SK-N-SH (cell line): ENCODE data around the gene SIRT5. TPM values are rescaled to one million over a fixed set of nuclear protein-coding genes. Genes with fewer than 3 reads are reported as not detected.

Experiments
- CTCF ChIA-PET: fragments of 300-600, 350-600 bp; formaldehyde crosslinking; extraction: SDS; loops from one replicate; lab custom pipeline; 2021; lab: Yijun Ruan, JAX
- POLR2A ChIA-PET: fragments of 350-600 bp; sonication (Branson Sonifier 250); formaldehyde crosslinking; extraction: SDS; loops from one replicate; lab custom pipeline; 2020; ENCODE audit warnings: antibody characterized with exemption, inconsistent platforms; lab: Yijun Ruan, JAX
- DNase-seq: peaks from one replicate; pipeline ENCODE4 v3.0.0; 2012
- H2AFZ ChIP-seq: fragments of 200-600 bp; sonication (generic); 2 replicates; pipeline ENCODE4 v1.8.1; 2016; ENCODE audit warnings: antibody characterized with exemption, mild to moderate bottlenecking, low read depth
- H3F3A ChIP-seq: fragments of 200-600 bp; sonication (generic); replicated peaks from 2 replicates; pipeline ENCODE3; 2016; ENCODE audit warnings: antibody characterized with exemption, mild to moderate bottlenecking; ENCODE audit not compliant: insufficient read depth
- H3K27ac ChIP-seq, 2 experiments: fragments of 200-500 bp in 1 of 2; fragments of 200-600 bp in 1 of 2; sonication (Bioruptor generic) in 1 of 2; sonication (generic), shearing (Covaris generic) in 1 of 2; 2 replicates each; pipeline versions ENCODE4 v1.5.1 to v1.6.1; 2014 to 2016; ENCODE audit warnings: low read depth in 2 of 2, inconsistent platforms in 1 of 2, low read length in 1 of 2, mild to moderate bottlenecking in 1 of 2, mixed read lengths in 1 of 2
- H3K27me3 ChIP-seq: fragments of 200-600 bp; sonication (generic), shearing (Covaris generic); 2 replicates; pipeline ENCODE4 v1.6.1; 2016; ENCODE audit warnings: mixed run types; ENCODE audit not compliant: insufficient read depth
- H3K36me3 ChIP-seq, 2 experiments: fragments of 200-500 bp in 1 of 2; fragments of 200-600 bp in 1 of 2; sonication (Bioruptor generic) in 1 of 2; sonication (generic) in 1 of 2; replicated peaks in 1 of 2; 2 replicates each; pipeline versions ENCODE3 to v1.5.1; 2014 to 2016; ENCODE audit warnings: low read length in 1 of 2, mild to moderate bottlenecking in 1 of 2; ENCODE audit not compliant: insufficient read depth in 2 of 2, control insufficient read depth in 1 of 2
- H3K4me1 ChIP-seq, 2 experiments: fragments of 200-500 bp in 1 of 2; fragments of 200-600 bp in 1 of 2; sonication (Bioruptor generic) in 1 of 2; sonication (generic), shearing (Covaris generic) in 1 of 2; 2 replicates each; pipeline versions ENCODE4 v1.5.1 to v1.6.1; 2014 to 2016; ENCODE audit warnings: low read depth in 1 of 2, low read length in 1 of 2, mixed run types in 1 of 2; ENCODE audit not compliant: insufficient read depth in 2 of 2, control insufficient read depth in 1 of 2
- H3K4me2 ChIP-seq: fragments of 200-600 bp; sonication (generic), shearing (Covaris generic); 2 replicates; pipeline ENCODE4 v1.6.1; 2017; ENCODE audit warnings: mixed run types
- H3K4me3 ChIP-seq, 2 experiments: fragments of 200-500 bp in 1 of 2; fragments of 200-600 bp in 1 of 2; sonication (Bioruptor generic) in 1 of 2; sonication (generic), shearing (Covaris generic) in 1 of 2; 2 replicates each; pipeline versions ENCODE4 v1.5.1 to v1.8.1; 2014 to 2016; ENCODE audit warnings: low read depth in 2 of 2, inconsistent platforms in 1 of 2, low read length in 1 of 2, mild to moderate bottlenecking in 1 of 2, mixed read lengths in 1 of 2, moderate library complexity in 1 of 2
- H3K79me2 ChIP-seq: fragments of 200-600 bp; sonication (generic); 2 replicates; pipeline ENCODE4 v1.8.1; 2017; ENCODE audit warnings: mild to moderate bottlenecking; ENCODE audit not compliant: insufficient read depth
- H3K9ac ChIP-seq: fragments of 200-600 bp; sonication (generic); 2 replicates; pipeline ENCODE4 v1.6.1; 2017; ENCODE audit warnings: mixed run types
- H3K9me2 ChIP-seq: fragments of 200-600 bp; sonication (generic); 2 replicates; pipeline ENCODE4 v1.6.1; 2017; ENCODE audit warnings: mixed run types
- H3K9me3 ChIP-seq: fragments of 200-600 bp; sonication (generic); 2 replicates; pipeline ENCODE4 v1.6.1; 2017; ENCODE audit warnings: mixed run types, mild to moderate bottlenecking, moderate library complexity
- H4K20me1 ChIP-seq: fragments of 200-600 bp; sonication (generic); 2 replicates; pipeline ENCODE4 v1.6.1; 2017; ENCODE audit warnings: mild to moderate bottlenecking, mixed run types; ENCODE audit not compliant: insufficient read depth
- EP300 ChIP-seq, 2 experiments: IDR thresholded peaks; 2 replicates each; pipeline versions ENCODE4 v1.4.0 to v1.6.1; 2012; ENCODE audit warnings: borderline replicate concordance in 1 of 2, low read depth in 1 of 2, low read length in 1 of 2
- FOSL2 ChIP-seq: IDR thresholded peaks from 2 replicates; pipeline ENCODE4 v1.4.0; 2012; ENCODE audit warnings: low read depth, mild to moderate bottlenecking, moderate library complexity, borderline replicate concordance
- FOXM1 ChIP-seq: IDR thresholded peaks from 2 replicates; pipeline ENCODE4 v1.4.0; 2012; ENCODE audit warnings: low read depth, mild to moderate bottlenecking
- GABPA ChIP-seq: IDR thresholded peaks from 2 replicates; pipeline ENCODE4 v1.4.0; 2012; ENCODE audit warnings: low read depth, mild to moderate bottlenecking
- GATA2 ChIP-seq: sonication (generic); formaldehyde crosslinking; IDR thresholded peaks from 2 replicates; pipeline ENCODE4 v1.5.0; 2020; ENCODE audit warnings: mild to moderate bottlenecking, missing genetic modification reagents
- JUND ChIP-seq: IDR thresholded peaks from 2 replicates; pipeline ENCODE4 v1.4.0; 2012
- MXI1 ChIP-seq: IDR thresholded peaks from 2 replicates; pipeline ENCODE4 v1.6.1; 2012; ENCODE audit warnings: mild to moderate bottlenecking, low read depth, low read length, improper control_type of control experiment
- NFIC ChIP-seq: IDR thresholded peaks from 2 replicates; pipeline ENCODE4 v1.4.0; 2012; ENCODE audit warnings: borderline replicate concordance
- NRF1 ChIP-seq: IDR thresholded peaks from 2 replicates; pipeline ENCODE4 v1.6.1; 2012; ENCODE audit warnings: low read depth, mild to moderate bottlenecking, low read length
- POLR2AphosphoS5 ChIP-seq: IDR thresholded peaks from 2 replicates; pipeline ENCODE4 v1.6.1; 2012; ENCODE audit warnings: low read depth, low read length
- RAD21 ChIP-seq: IDR thresholded peaks from 2 replicates; pipeline ENCODE4 v1.6.1; 2012; ENCODE audit warnings: mild to moderate bottlenecking, low read length
- RCOR1 ChIP-seq: fragments of 150-350 bp; IDR thresholded peaks from 2 replicates; pipeline ENCODE4 v1.6.1; 2017; ENCODE audit warnings: antibody characterized with exemption, low read length
- RXRA ChIP-seq: IDR thresholded peaks from 2 replicates; pipeline ENCODE4 v1.4.0; 2012; ENCODE audit warnings: low read depth, mild to moderate bottlenecking, borderline replicate concordance
- SMC3 ChIP-seq: IDR thresholded peaks from 2 replicates; pipeline ENCODE4 v1.6.1; 2012; ENCODE audit warnings: low read depth, low read length, improper control_type of control experiment
- TAF1 ChIP-seq: IDR thresholded peaks from 2 replicates; pipeline ENCODE4 v1.6.1; 2012; ENCODE audit warnings: low read depth, mild to moderate bottlenecking, low read length, moderate library complexity, borderline replicate concordance
- TCF12 ChIP-seq: IDR thresholded peaks from 2 replicates; pipeline ENCODE4 v1.4.0; 2012
- USF1 ChIP-seq: IDR thresholded peaks from 2 replicates; pipeline ENCODE4 v1.4.0; 2012; ENCODE audit warnings: low read depth, borderline replicate concordance
- YY1 ChIP-seq: IDR thresholded peaks from 2 replicates; pipeline ENCODE4 v1.4.0; 2012; ENCODE audit warnings: low read depth, mild to moderate bottlenecking
- WGBS: methylation state at CpG from one replicate; pipeline ENCODE4 v1.1.6; 2017; ENCODE audit warnings: low lambda C conversion rate; 5-methylcytosine and 5-hydroxymethylcytosine counted together
- polyA plus RNA-seq, 3 experiments: library from polyadenylated mRNA; depleted of rRNA; stranded (reverse); fragments of >200 nt; gene quantifications; 2 replicates each; pipeline ENCODE4 v1.2.3, GENCODE V29; 2012
- TF ChIP-seq, protein P1 (sequence below): IDR thresholded peaks from 2 replicates; pipeline ENCODE4 v1.4.0; 2012; ENCODE audit warnings: low read depth, borderline replicate concordance
- TF ChIP-seq, protein P2 (sequence below): IDR thresholded peaks from 2 replicates; pipeline ENCODE4 v1.6.1; 2012; ENCODE audit warnings: mild to moderate bottlenecking, low read depth, low read length, moderate library complexity

SIRT5 gene
- polyA plus RNA-seq, 1 of the 3 experiments (the other 2 are of a cell fraction) = 6.7 TPM

DNA sequence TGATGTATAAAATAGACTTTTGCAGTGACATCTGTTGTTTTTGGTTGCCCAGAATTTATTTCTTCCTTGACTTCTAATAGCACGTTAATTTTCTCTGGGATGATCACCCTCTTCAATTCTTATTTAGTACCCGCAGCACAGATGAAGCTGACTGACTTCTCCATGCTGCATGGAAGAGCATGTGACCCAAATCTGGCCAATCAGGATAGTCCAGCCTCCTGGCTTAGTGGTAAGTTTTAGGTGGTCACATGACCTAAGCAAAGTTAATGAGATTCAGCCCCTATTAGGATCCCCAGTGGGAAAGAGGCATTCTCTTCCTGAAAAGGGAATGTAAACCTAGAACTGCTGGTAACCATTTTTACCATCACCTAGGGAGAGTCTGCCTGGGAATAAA is 13.8 kb upstream of the SIRT5 start:
- H3K9me2 ChIP-seq = no peaks in the 10 kb centered on the region
- POLR2A ChIA-PET = no interaction called here
- H3F3A ChIP-seq = peaks cover 3% of the 10 kb centered on the region
- TF ChIP-seq RCOR1 (no peak), USF1 (peak; percentile 57; the same call in 1 of the 2 replicates)
- H3K79me2 ChIP-seq = no peaks in the 10 kb centered on the region
- DNase-seq = no peak
- no peak overlapping the region for H3K4me3 ChIP-seq
- H3K27me3 ChIP-seq = no peaks in the 10 kb centered on the region
- no peak overlapping the region for H3K4me2 ChIP-seq
- H3K9ac ChIP-seq = no peak overlapping the region
- no peak overlapping the region for H2AFZ ChIP-seq
- H3K36me3 ChIP-seq = no peaks in the 10 kb centered on the region
- no peaks in the 10 kb centered on the region for H3K9me3 ChIP-seq
- no peaks in the 10 kb centered on the region for H4K20me1 ChIP-seq
- CTCF ChIA-PET = interaction anchor here (0.7 to 7.0 kb wide), 2 partner anchors 12 to 30 kb away, joined by 3 to 48 read pairs; partner anchors contain the start of gene SIRT5
- WGBS = 97% methylated on average over 2 of the region's 2 CpGs
- peaks cover 0 to 16% of the 10 kb centered on the region in 2 experiments; a peak in 2 of 4 replicates for H3K4me1 ChIP-seq
- no peak overlapping the region for H3K27ac ChIP-seq

DNA sequence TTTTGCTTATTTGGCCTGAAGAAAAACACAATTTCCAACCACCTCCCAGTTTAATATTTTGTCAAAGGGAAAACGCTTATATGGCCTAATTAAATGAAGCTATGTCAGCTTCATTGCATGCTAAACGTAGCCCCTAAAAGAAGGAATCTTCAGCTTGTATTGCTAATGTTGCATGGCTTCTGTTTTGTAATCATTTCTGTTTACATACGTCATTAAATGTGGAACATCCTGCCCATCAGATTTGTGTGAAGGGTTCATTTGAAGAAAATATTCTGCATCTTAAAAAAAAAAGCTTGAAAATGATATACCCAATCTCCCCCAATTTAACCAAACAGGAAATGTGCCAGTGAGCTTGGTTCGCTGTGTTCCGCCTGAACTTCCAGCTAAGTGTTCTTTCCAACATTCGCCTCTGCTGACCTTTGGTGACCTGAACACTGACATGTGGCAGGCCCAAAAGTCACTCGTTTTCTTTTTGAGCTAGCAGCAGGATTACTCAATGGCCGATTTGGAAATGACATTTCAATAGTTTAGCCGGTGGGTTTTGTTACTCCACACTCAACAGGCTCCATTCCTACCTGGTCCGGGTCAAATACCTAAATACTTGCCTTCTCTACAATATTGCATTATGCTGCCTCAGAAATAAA is 12.7 kb upstream of the SIRT5 start:
- POLR2A ChIA-PET = interaction anchor here (1.0 to 1.2 kb wide), 2 partner anchors 11 to 12 kb away, joined by 3 read pairs; partner anchors contain the start of gene SIRT5
- TF ChIP-seq POLR2AphosphoS5 = no peak
- TF ChIP-seq NRF1 = no peak
- TF ChIP-seq RCOR1 = no peak
- no peak for TF ChIP-seq NFIC
- TF ChIP-seq EP300 (IDR thresholded peaks at IDR 0.05; ENCODE audit: borderline replicate concordance in 1 of 2, low read depth in 1 of 2, low read length in 1 of 2) = no peak
- TF ChIP-seq YY1 = no peak
- TF ChIP-seq FOSL2 = no peak
- no peak for TF ChIP-seq FOXM1
- TF ChIP-seq SMC3 = no peak
- TF ChIP-seq MXI1 = no peak
- TF ChIP-seq GATA2 (CRISPR knock-in tag) = no peak
- TF ChIP-seq, protein P1, sequence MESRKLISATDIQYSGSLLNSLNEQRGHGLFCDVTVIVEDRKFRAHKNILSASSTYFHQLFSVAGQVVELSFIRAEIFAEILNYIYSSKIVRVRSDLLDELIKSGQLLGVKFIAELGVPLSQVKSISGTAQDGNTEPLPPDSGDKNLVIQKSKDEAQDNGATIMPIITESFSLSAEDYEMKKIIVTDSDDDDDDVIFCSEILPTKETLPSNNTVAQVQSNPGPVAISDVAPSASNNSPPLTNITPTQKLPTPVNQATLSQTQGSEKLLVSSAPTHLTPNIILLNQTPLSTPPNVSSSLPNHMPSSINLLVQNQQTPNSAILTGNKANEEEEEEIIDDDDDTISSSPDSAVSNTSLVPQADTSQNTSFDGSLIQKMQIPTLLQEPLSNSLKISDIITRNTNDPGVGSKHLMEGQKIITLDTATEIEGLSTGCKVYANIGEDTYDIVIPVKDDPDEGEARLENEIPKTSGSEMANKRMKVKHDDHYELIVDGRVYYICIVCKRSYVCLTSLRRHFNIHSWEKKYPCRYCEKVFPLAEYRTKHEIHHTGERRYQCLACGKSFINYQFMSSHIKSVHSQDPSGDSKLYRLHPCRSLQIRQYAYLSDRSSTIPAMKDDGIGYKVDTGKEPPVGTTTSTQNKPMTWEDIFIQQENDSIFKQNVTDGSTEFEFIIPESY = no peak
- no peak for TF ChIP-seq RAD21
- TF ChIP-seq GABPA = no peak
- TF ChIP-seq, protein P2, sequence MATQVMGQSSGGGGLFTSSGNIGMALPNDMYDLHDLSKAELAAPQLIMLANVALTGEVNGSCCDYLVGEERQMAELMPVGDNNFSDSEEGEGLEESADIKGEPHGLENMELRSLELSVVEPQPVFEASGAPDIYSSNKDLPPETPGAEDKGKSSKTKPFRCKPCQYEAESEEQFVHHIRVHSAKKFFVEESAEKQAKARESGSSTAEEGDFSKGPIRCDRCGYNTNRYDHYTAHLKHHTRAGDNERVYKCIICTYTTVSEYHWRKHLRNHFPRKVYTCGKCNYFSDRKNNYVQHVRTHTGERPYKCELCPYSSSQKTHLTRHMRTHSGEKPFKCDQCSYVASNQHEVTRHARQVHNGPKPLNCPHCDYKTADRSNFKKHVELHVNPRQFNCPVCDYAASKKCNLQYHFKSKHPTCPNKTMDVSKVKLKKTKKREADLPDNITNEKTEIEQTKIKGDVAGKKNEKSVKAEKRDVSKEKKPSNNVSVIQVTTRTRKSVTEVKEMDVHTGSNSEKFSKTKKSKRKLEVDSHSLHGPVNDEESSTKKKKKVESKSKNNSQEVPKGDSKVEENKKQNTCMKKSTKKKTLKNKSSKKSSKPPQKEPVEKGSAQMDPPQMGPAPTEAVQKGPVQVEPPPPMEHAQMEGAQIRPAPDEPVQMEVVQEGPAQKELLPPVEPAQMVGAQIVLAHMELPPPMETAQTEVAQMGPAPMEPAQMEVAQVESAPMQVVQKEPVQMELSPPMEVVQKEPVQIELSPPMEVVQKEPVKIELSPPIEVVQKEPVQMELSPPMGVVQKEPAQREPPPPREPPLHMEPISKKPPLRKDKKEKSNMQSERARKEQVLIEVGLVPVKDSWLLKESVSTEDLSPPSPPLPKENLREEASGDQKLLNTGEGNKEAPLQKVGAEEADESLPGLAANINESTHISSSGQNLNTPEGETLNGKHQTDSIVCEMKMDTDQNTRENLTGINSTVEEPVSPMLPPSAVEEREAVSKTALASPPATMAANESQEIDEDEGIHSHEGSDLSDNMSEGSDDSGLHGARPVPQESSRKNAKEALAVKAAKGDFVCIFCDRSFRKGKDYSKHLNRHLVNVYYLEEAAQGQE = no peak
- TF ChIP-seq USF1 = no peak
- TF ChIP-seq JUND = no peak
- TF ChIP-seq TCF12 = no peak
- no peak for TF ChIP-seq TAF1
- TF ChIP-seq RXRA = no peak

More for the DNA sequence above, 12.7 kb upstream of the SIRT5 start:
- H4K20me1 ChIP-seq = no peaks in the 10 kb centered on the region
- H3F3A ChIP-seq = peaks cover 3% of the 10 kb centered on the region
- H3K4me1 ChIP-seq = peaks cover 0 to 16% of the 10 kb centered on the region in 2 experiments; a peak in 2 of 4 replicates
- H2AFZ ChIP-seq = no peak overlapping the region
- WGBS = 79% methylated on average over 10 of the region's 10 CpGs
- H3K9me3 ChIP-seq = no peaks in the 10 kb centered on the region
- H3K36me3 ChIP-seq = no peaks in the 10 kb centered on the region
- CTCF ChIA-PET = interaction anchor here (0.7 to 5.5 kb wide), 3 partner anchors 13 to 31 kb away, joined by 3 to 38 read pairs (median 3); partner anchors contain the start of gene SIRT5
- H3K27me3 ChIP-seq = peaks cover 4% of the 10 kb centered on the region; the same call in 1 of the 2 replicates
- H3K27ac ChIP-seq = no peak overlapping the region
- DNase-seq = no peak
- H3K9ac ChIP-seq = no peak overlapping the region
- H3K4me2 ChIP-seq = no peak overlapping the region
- no peak overlapping the region for H3K4me3 ChIP-seq
- H3K9me2 ChIP-seq = no peaks in the 10 kb centered on the region
- H3K79me2 ChIP-seq = no peaks in the 10 kb centered on the region
